Prostate gland (tissue), 2 donors: ENCODE measurements around the gene CEACAM19. TPM values are rescaled to one million over a fixed set of nuclear protein-coding genes. Genes with fewer than 3 reads are reported as not detected.

Source experiments
- DNase-seq: peaks from one replicate; pipeline ENCODE4 v3.0.0-alpha.2; 2019; ENCODE audit warnings: low spot score
- H3K27ac ChIP-seq, 2 donors: fragments of 200-600 bp; sonication (generic); 2 replicates each; pipeline ENCODE4 v1.5.1; 2017 to 2019
- H3K27me3 ChIP-seq: fragments of 200-600 bp; sonication (generic); replicated peaks from 2 replicates; pipeline ENCODE4 v1.5.1; 2019; ENCODE audit not compliant: insufficient read depth
- H3K36me3 ChIP-seq, 2 donors: fragments of 200-600 bp; sonication (generic); 1 replicate in 1 of 2; 2 replicates in 1 of 2; pipeline versions ENCODE4 v1.5.1 to v1.8.1; 2017 to 2019
- H3K4me1 ChIP-seq: fragments of 200-600 bp; sonication (generic); replicated peaks from 2 replicates; pipeline ENCODE4 v1.5.1; 2019
- H3K4me3 ChIP-seq, 2 donors: fragments of 200-600 bp; sonication (generic); 2 replicates each; pipeline ENCODE4 v1.5.1; 2017 to 2019
- H3K9me3 ChIP-seq: fragments of 200-600 bp; sonication (generic); 2 replicates; pipeline ENCODE4 v1.5.1; 2017
- POLR2A ChIP-seq: fragments of 450-650 bp; IDR thresholded peaks from one replicate; pipeline ENCODE4 v1.6.1; 2016; ENCODE audit warnings: antibody characterized with exemption, mild to moderate bottlenecking
- POLR2AphosphoS5 ChIP-seq: sonication (generic); formaldehyde crosslinking; IDR thresholded peaks from one replicate; pipeline ENCODE4 v1.6.1; 2017; ENCODE audit warnings: antibody characterized with exemption
- WGBS: methylation state at CpG from one replicate; pipeline ENCODE4 v1.1.5; 2018; 5-methylcytosine and 5-hydroxymethylcytosine counted together
- intact Hi-C: fragments of 100-400 bp; cut with DNase I; formaldehyde crosslinking; loops from one replicate; pipeline ENCODE4 v1.14.2; 2022
- total RNA-seq, 2 donors: library from RNA; depleted of rRNA; stranded (reverse); fragments of >200 nt; gene quantifications; one replicate each; pipeline ENCODE4 v1.1.0, GENCODE V29; 2016
- TF ChIP-seq, protein P1 (sequence below), 4 experiments: fragments of 200-600 bp in 2 of 4; fragments of 450-650 bp in 2 of 4; sonication (generic) in 2 of 4; IDR thresholded peaks; 1 replicate in 3 of 4; 2 replicates in 1 of 4; pipeline ENCODE4 v1.5.1; 2016 to 2019; ENCODE audit warnings: antibody characterized with exemption in 4 of 4, mild to moderate bottlenecking in 2 of 4, moderate library complexity in 2 of 4

Gene CEACAM19
- total RNA-seq, 2 donors from 2014 or later = 3.6 to 8.1 TPM

DNA sequence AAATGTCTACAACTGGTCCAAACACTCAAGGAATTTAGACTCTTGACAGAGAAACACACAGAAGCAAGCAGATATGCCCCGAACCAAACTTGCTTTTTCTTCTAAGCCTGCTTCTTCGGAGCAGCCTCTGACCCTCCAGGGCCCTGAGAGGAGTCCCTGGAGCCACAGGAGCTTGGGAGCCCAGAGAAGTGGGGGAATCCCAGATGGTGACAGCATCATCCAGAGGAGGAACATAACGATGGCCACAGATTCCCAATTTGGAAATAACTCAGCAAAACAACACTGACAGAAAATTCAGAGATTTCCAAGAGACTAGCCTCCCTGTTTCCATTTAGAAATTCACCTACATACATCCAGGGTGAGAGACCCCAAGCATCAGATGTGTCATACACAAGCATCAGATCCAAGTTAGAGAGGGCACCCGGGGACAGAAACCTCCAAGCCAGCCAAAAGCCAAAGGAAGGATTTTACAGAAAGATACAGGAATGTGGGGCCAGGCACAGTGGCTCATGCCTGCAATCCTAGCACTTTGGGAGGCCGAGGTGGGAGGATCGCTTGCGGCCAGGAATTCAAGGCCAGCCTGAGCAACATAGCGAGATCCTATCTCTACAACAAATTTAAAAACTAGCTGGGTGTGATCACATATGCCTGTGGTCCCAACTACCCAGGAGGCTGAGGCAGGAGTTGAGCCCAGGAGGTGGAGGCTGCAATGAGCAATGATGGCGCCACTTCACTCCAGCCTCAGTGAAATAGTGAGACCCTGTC lies 29.6 kb upstream of the CEACAM19 start:
- intact Hi-C loops = no loop called here

DNA sequence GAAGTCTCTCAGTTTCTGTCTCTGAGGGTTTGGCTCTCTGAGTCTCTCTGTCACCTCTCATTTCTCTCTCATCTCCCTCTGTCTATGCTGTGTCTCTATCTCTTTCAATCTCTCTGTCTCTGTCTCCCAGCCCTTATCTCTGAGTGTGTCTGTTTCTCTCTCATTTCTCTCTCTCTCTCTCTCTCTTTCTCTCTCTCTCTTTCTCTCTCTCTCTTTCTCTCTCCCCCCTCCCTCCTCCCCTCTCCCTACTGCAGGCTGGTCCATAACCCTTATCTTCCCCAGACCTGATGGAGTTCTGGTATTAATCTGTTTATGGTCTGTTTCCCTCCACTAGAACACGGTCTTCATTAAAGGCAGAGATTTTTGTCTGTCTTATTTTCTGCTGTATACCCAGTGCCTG lies 28.9 kb upstream of the CEACAM19 start:
- 59% methylated on average over 1 of the region's 1 CpG for WGBS
- TF ChIP-seq, protein P1, sequence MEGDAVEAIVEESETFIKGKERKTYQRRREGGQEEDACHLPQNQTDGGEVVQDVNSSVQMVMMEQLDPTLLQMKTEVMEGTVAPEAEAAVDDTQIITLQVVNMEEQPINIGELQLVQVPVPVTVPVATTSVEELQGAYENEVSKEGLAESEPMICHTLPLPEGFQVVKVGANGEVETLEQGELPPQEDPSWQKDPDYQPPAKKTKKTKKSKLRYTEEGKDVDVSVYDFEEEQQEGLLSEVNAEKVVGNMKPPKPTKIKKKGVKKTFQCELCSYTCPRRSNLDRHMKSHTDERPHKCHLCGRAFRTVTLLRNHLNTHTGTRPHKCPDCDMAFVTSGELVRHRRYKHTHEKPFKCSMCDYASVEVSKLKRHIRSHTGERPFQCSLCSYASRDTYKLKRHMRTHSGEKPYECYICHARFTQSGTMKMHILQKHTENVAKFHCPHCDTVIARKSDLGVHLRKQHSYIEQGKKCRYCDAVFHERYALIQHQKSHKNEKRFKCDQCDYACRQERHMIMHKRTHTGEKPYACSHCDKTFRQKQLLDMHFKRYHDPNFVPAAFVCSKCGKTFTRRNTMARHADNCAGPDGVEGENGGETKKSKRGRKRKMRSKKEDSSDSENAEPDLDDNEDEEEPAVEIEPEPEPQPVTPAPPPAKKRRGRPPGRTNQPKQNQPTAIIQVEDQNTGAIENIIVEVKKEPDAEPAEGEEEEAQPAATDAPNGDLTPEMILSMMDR (IDR thresholded peaks at IDR 0.05) = no peak
- TF ChIP-seq POLR2AphosphoS5 (no peak), POLR2A (no peak)

More for the DNA sequence above, 29.6 kb upstream of the CEACAM19 start:
- H3K27me3 ChIP-seq = no peaks in the 10 kb centered on the region
- TF ChIP-seq, protein P1 (IDR thresholded peaks at IDR 0.05) = no peak
- TF ChIP-seq POLR2AphosphoS5 (no peak), POLR2A (no peak)
- no peaks in the 10 kb centered on the region for H3K9me3 ChIP-seq
- no peak for DNase-seq
- H3K36me3 ChIP-seq = no peaks in the 10 kb centered on the region
- no peaks in the 10 kb centered on the region for H3K4me1 ChIP-seq
- no peak overlapping the region for H3K27ac ChIP-seq
- no peak overlapping the region for H3K4me3 ChIP-seq
- WGBS = 90% methylated on average over 9 of the region's 9 CpGs

DNA sequence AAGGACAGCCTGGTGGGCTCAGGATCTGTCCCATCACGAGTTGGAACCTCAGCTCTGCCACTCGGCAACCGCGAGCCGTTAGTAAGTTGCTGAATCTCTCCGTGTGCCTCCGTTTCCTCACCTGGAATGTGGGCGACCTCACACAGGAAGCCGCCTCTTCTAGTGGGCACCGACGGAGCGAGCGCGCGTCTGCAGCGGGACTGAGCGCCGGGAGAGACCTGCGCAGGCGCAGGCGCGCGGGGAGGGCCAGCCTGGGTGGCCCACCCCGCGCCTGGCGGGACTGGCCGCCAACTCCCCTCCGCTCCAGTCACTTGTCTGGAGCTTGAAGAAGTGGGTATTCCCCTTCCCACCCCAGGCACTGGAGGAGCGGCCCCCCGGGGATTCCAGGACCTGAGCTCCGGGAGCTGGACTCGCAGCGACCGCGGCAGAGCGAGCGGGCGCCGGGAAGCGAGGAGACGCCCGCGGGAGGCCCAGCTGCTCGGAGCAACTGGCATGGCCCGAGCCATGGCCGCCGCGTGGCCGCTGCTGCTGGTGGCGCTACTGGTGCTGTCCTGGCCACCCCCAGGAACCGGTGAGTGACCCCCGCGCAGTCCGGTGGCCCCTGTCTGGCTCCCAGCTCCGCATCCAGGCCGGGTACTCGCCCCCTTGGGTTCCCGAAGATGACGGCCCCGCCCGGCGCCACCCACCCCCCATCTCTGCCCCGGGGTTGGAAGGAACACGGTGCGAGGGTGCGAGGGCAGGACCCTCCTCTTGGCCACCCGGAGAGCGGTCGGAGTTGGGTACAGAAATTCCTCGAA lies 27.5 kb upstream of the CEACAM19 start, which contains the start of gene PVR:
Gene PVR, plus strand, starts transcription at position 306 of the 797 bp plus-strand sequence. Its CDS starts 187 bp downstream, at position 493.
- DNase-seq = peak; percentile 65
- Histone ChIP-seq H3K9me3 (no peaks in the 10 kb centered on the region), H3K27ac (peak within 1 kb of the TSS; percentile 87), H3K4me1 (no peaks in the 10 kb centered on the region), H3K4me3 (peak within 1 kb of the TSS; percentile 57 to 77), H3K36me3 (no peaks in the 10 kb centered on the region), H3K27me3 (no peaks in the 10 kb centered on the region)
- intact Hi-C loops = no loop called here
- TF ChIP-seq, protein P1 (IDR thresholded peaks at IDR 0.05) = no peak
- TF ChIP-seq POLR2A (peak; percentile 81), POLR2AphosphoS5 (peak; percentile 27)
- WGBS = under 1% methylated on average over 44 of the region's 70 CpGs

More for the DNA sequence above, 28.9 kb upstream of the CEACAM19 start:
- no peaks in the 10 kb centered on the region for H3K36me3 ChIP-seq
- no peak overlapping the region for H3K27ac ChIP-seq
- H3K9me3 ChIP-seq = no peaks in the 10 kb centered on the region
- no peaks in the 10 kb centered on the region for H3K4me1 ChIP-seq
- no peaks in the 10 kb centered on the region for H3K27me3 ChIP-seq
- DNase-seq = no peak
- H3K4me3 ChIP-seq = no peak overlapping the region
- intact Hi-C loops = no loop called here

DNA sequence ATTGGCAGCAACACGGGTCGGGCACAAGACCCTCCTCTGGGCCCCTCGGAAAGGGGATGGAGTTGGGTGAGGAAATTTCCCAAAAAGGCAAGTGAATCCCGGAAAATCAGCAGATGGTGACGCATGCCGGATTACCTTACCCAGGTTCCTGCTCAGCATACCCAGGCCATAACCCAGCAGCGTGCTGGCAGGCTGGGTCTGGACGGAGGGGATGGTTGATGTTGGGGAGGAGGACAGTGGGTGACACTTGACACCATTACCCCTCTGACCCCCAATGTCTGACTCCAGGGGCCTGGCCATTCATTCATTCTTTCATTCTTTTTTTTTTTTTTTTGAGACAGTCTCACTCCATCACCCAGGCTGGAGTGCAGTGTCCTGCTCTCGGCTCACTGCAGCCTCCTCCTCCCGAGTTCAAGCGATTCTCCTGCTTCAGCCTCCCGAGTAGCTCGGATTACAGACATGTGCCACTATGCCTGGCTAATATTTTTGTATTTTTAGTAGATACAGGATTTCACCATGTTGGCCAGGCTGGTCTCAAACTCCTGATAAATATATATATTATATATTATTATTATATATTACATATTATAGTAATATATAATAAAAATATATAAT lies 26.8 kb upstream of the CEACAM19 start:
- peak; percentile 28 for DNase-seq
- intact Hi-C loops = no loop called here
- Histone ChIP-seq H3K9me3 (no peaks in the 10 kb centered on the region), H3K27me3 (no peaks in the 10 kb centered on the region), H3K36me3 (peaks cover 0 to under 1% of the 10 kb centered on the region in 2 donors), H3K4me3 (peak overlapping the region; percentile 57 to 77), H3K27ac (peak overlapping the region; percentile 87), H3K4me1 (no peaks in the 10 kb centered on the region)
- WGBS = 8% methylated on average over 13 of the region's 13 CpGs
- TF ChIP-seq POLR2A (peak; percentile 25), POLR2AphosphoS5 (no peak)

DNA sequence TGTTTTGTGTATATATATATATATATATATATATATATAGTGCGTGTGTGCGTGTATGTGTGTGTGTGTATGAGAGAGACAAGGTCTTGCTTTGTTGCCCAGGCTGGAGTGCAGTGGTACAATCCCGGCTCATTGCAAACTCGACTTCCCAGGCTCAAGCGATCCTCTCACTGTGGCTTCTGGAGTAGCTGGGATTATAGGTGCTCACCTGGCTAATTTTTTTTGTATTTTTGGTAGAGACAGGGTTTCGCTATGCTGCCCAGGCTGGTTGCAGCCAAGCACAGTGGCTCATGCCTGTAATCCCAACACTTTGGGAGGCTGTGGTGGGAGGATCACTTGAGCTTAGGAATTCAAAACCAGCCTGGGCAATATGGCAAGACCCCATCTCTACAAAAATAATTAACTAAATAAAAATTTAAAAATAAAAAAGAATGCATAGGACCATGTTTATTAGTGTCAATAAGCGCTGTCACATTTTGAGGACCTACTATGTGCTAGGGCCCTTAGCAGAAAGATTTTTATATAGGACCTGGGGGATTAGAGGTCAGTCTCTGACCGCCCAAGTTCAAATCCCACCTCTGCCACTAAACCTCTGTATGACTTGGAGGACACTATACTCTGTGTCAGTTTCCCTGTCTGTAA lies 25.8 kb upstream of the CEACAM19 start:
- intact Hi-C loops = no loop called here
- H3K4me1 ChIP-seq = no peaks in the 10 kb centered on the region
- 82% methylated on average over 8 of the region's 8 CpGs for WGBS
- H3K9me3 ChIP-seq = no peaks in the 10 kb centered on the region
- no peak overlapping the region for H3K27ac ChIP-seq
- peaks cover 4 to 9% of the 10 kb centered on the region in 2 donors for H3K36me3 ChIP-seq
- no peak overlapping the region for H3K4me3 ChIP-seq
- DNase-seq = no peak
- TF ChIP-seq, protein P1 (IDR thresholded peaks at IDR 0.05) = no peak
- TF ChIP-seq POLR2A = no peak
- TF ChIP-seq POLR2AphosphoS5 = no peak
- no peaks in the 10 kb centered on the region for H3K27me3 ChIP-seq
